Activated T-helper 1 cell treated with Interleukin-2 at 50 U/mL for 16 hours (primary cell): Measurements from ENCODE around the gene MST1R.
"Not testable (repeated sequence)": the region's sequence is repeated elsewhere in the genome, so short reads cannot be mapped to it uniquely, and the experiment has no call there.

Experiments used
- DNase-seq: peaks from one replicate; pipeline ENCODE4 v3.0.0-alpha.2; 2020; ENCODE audit warnings: low read depth

The MST1R gene

GRCh38 chr3:49911611-49912010, 7.9 kb upstream of the MST1R start:
- no peak for DNase-seq

GRCh38 chr3:49911124-49911420, 7.4 kb upstream of the MST1R start:
- no peak for DNase-seq

- DNase-seq, result no peak
Observed at GRCh38 chr3:49910409-49911123, 6.9 kb upstream of the MST1R start.

GRCh38 chr3:49908373-49909199, 4.9 kb upstream of the MST1R start:
- no peak for DNase-seq

DNA sequence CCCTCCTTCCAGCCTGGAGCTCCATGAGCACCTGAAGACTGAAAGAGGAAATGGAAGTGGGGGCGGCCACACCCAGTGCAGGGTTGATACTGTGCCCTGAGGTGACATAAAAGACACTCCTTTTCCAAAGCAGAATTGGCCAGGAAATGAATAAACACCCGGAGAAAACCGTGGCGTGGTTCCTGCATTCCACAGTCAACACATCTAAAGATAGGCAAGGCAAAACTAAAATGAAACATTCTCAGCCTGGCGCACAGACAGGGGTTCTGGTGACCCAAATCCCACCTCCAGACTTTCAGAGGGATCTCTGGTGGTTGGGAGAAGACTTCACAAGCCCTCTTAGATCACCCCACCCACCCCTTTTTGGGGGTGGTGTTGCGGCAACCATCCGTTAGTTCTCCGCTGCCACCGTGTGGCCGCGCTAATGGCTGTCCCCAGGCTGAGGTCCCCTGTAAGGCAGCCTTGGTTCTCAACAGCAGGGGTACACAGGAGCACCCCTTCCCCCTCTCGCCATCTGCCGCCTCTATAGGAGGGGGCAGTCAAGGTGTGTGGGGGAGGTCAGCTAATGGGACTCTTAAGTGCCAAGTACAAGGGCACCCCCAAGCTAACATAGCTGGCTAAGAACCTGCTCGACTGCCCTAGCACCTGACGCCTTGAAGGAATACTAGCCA, 2.5 kb upstream of the MST1R start:
- no peak for DNase-seq

- not testable (repeated sequence) for DNase-seq
Observed at GRCh38 chr3:49904448-49904847, 775 bp upstream of the MST1R start.

- no peak for DNase-seq
Observed at GRCh38 chr3:49902511-49903345, 945 bp downstream of the MST1R start.

DNA sequence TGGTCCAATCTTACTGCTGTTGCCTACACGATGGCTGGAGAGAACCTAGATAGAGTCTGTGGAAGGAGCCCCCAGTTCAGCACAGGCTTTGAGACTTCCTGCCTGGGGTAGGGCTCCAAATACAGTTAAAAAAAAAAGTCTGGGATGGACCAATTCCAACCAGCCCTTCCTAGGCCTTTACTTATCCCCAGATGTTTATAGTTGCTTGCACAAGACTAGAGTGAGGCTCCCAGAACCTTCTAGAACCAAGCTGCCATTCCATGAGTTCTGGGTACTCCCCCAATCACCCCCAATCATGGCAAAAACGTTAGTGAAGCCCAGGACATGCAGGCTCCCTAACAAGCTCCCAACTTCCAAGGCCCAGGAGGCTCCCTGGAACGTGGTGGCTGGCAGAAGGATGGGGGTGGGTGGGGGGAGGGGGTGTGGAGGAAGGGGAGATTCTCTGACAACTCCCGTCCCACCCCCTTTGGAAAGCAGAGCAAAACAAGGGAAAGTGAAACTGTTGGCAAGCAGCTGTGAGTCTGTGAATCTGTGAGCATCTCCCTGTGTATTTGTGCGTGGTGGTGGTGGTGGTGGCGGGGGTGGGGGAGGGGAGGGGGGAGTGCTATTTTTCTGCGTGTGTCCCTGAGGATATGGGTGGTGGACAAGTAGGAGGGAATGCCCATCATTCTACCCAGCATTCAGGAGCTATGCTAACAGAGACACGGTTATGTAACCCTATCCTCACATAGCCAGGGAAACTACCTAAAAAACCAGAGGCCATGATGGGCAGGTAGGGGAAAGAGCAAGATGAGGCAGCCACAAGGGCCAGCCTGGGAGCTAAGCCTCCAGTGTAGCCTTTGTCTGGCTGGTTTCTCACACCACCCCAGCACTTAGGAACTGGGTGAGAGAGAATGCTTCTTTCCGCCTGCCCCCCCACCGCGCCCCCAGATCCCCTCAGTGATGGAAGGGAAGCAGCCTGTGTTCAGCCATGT, 2.0 kb downstream of the MST1R start:
- DNase-seq, result no peak

DNA sequence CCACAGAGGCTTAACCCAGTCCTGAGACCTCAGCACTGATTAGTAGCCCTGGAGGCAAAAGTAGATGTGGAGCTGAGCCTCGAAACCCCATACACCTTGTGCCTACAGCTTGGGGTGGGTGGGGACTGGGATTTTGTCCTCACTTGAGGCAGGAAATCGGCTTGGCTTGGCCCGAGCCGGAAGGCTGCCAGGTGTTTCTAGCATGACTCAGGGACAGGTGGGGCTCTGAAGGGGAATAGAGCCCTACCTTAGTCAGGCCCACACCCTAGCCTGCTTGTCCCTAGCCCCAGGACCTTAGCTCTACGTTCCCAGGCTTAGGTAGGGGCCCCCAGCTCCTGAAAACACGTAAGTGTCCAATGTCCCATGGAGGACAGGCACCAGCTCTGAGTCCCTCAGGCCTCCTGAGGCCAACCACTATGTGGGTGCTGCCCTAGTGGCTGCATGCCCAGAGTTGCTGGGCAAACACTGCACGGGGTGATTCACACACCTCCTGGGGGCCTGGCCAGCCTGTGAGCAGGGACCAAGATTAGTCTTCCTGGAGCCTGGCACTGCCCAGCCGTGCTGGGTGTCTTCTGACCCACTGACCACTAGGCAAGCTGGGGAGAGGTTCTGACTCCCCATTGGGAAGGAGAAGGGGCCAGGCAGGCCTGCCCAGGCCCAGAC, 3.1 kb downstream of the MST1R start:
- no peak for DNase-seq

- DNase-seq, result no peak
Observed at GRCh38 chr3:49899815-49900214, 3.9 kb downstream of the MST1R start.

DNA sequence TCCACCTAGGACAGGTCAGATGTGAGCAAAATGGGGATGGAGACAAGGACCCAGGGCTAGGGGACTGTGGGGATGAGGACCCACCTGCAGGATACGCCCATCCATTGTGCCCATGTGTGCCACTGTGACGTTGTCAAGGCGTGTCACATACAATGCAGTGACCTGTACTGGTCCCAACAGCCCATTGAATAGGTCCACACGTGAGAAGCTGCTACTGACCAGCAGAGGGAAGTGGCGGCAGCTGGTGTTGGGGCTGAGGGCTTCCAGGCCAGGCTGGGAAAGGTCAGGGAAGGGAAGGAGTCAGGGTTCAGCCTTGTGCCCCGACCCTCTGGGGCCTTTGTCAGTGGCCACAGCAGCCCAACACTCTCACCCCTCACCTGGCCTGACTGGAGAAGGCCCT, 4.7 kb downstream of the MST1R start:
- DNase-seq, result no peak

GRCh38 chr3:49896345-49896744, 7.3 kb downstream of the MST1R start:
- no peak for DNase-seq

DNA sequence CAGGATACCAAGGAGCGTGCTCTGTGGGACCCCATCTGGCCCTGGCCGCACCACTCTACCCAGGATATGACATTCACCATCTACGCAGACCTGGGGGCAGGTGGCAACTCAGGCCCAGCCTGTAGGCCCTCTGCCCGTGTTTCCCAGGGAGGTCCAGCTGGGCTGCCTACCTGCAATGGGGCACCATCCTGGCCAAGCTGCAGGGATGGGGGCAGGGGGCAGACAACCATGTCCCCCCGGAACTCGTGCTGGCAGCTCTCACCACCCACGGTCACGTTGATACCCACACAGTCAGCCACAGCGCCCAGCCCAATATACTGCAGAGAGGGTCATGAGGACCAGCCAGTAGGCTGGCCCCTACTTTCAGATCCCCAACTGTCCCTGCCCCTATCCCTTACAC, 7.9 kb downstream of the MST1R start:
- no peak for DNase-seq

- no peak for DNase-seq
Observed at GRCh38 chr3:49889296-49889695, 14.4 kb downstream of the MST1R start.

DNA sequence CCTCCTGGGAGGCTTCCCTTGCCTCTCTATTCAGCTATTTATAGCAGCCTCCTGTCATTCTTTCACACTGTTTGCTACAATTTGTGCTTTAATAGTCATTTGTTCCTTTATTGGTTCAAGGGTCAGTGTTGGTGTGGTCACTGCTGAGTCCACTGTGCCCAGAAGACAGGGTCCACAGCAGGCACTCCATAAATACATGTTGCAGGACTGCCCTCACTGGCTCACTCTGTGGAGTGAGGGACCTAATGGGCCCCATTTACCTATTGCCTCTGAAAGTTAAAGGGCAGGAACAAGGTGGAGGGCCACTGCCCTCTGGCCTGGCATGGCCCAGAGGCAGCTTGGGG, 16.8 kb downstream of the MST1R start:
- DNase-seq, result no peak

DNA sequence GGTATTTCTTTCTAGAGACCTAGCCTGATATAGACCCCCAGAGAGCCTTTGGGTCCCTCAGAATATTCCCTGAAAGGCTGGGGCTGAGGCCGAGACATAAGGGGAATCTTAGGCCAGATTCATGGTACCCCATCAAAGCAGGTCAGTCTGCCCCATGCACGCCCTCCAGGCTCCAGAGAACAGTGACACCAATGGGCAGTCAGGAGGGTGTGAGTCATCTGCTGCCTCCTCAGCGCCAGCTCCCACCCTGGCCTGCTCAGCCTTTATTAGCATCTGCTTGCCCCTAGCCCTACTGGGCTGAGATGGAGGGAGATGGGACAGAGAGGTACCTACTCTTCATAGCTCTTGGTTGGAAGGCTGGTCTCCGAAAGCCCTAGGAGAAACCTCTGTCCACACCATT, 19.7 kb downstream of the MST1R start:
- DNase-seq, result no peak

DNA sequence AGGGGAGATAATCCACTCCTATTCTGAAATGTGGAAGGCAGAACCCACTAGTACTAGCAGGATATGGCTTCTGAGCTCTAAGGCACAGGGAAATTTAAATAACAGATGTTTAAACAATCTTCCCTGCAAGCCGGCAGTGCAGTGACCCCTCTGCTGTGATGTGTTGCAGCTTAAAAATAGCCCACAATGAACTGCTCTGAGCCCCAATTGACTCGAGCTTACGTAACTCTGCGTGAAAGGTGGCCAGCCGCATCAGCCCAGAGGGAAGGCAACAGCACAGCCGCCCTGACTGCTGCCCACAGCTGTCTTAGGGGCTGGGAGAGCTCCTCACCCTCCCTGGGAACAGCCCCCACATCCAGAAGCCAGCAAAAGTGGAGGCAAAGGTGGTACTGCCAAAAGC, 21.5 kb downstream of the MST1R start:
- no peak for DNase-seq

DNA sequence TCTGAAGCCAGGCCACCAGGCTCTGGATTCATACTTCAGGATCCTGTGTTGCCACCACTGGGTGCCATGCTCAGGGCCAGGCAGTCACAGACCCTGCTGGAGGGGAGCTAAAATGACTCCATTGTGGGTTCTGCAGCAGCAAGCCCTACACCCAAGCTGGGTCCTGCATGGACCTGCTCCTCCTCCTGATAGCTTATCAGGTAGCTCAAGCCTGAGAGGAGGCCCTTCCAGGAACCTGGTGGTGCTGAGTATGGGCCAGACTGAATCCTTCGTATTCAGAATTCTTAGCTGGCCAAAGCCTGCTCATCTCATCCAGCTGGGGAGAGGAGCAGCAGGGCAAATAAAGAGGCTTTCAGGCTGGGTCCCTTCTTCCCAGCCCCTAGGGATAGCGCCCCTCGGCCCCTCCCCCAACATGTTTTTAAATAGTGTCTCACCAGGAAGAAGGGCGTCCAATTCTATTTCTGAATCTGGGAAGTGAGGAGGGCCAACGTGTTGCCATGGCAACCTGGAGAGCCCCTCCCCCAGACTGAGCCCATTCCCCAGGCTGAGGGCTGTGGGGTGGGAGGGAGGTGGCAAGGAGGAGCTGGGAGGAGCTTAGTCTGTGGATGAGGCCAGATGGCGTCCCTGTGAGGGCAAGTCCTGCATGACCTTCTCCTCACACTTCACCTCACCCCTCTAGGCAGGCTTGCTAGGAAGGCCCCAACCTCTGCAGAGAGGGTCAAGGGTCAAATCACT, 22.9 kb downstream of the MST1R start:
- no peak for DNase-seq

DNA sequence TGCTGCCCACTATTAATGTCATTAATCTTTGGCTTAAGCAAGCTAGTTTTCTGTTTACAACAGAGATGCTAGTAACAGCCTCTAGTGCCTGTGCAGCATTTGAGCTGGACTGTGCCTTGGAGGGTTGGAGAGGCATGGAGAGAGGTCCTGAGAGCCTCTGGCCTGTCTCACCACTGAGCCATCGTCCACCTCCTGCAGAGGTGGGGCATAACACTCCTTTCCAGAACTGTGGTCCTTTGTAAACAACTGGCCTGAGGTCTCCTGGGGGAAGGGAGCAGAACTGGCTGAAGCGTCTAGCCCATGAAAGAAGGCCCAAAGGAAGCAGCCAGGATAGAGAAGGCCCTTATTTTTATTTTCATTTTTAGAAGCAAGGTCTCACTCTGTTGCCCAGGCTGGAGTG, 24.0 kb downstream of the MST1R start:
- no peak for DNase-seq

- DNase-seq, result no peak
Observed at GRCh38 chr3:49878686-49879085, 25.0 kb downstream of the MST1R start.
